ENCODE data around the gene REXO4.

DNA sequence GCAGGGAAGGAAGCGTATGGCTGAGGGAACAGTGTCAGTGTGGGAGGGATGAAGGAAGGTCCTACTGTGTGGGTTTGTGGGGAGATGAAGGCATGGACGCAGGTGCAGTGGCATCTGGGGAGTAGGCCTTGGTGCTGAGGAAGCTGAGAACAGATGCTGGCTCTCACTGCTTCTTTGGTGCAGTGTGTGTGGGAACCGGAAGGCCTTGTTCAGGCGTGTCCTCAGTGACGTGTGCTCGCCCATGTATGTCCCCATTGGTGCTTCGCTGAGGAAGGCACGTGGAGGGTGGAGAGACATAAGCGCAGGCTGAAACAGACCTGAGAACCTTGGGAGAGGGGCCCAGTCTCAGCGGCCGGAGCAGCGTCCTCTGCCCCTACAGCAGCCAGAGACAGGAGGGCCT, 23.1 kb upstream of the REXO4 start:
- TF ChIP-seq ZNF30 (CRISPR knock-in tag; IDR thresholded peaks at IDR 0.05) (no peak), ZNF335 (CRISPR knock-in tag; IDR thresholded peaks at IDR 0.05) (no peak), SP2 (CRISPR knock-in tag; IDR thresholded peaks at IDR 0.05) (no peak), POLR2A (IDR thresholded peaks at IDR 0.05; ENCODE audit: insufficient read depth in 1 of 2, low read depth in 2 of 2, low read length in 2 of 2) (no peak), HMG20A (CRISPR knock-in tag; IDR thresholded peaks at IDR 0.05; ENCODE audit: borderline replicate concordance) (no peak), EP300 (IDR thresholded peaks at IDR 0.05; ENCODE audit: low read depth in 2 of 2, low read length in 2 of 2) (no peak), EP300 (CRISPR knock-in tag; IDR thresholded peaks at IDR 0.05; ENCODE audit: borderline replicate concordance) (no peak), ZNF773 (CRISPR knock-in tag; IDR thresholded peaks at IDR 0.05; ENCODE audit: borderline replicate concordance) (no peak), ELF1 (CRISPR knock-in tag; IDR thresholded peaks at IDR 0.05) (no peak), TOE1 (CRISPR knock-in tag; IDR thresholded peaks at IDR 0.05) (no peak), MXI1 (IDR thresholded peaks at IDR 0.05; ENCODE audit: borderline replicate concordance, low read depth, low read length) (no peak), ZNF10 (CRISPR knock-in tag; IDR thresholded peaks at IDR 0.05; ENCODE audit: borderline replicate concordance, low read depth) (no peak)
- TF ChIP-seq, protein P1, sequence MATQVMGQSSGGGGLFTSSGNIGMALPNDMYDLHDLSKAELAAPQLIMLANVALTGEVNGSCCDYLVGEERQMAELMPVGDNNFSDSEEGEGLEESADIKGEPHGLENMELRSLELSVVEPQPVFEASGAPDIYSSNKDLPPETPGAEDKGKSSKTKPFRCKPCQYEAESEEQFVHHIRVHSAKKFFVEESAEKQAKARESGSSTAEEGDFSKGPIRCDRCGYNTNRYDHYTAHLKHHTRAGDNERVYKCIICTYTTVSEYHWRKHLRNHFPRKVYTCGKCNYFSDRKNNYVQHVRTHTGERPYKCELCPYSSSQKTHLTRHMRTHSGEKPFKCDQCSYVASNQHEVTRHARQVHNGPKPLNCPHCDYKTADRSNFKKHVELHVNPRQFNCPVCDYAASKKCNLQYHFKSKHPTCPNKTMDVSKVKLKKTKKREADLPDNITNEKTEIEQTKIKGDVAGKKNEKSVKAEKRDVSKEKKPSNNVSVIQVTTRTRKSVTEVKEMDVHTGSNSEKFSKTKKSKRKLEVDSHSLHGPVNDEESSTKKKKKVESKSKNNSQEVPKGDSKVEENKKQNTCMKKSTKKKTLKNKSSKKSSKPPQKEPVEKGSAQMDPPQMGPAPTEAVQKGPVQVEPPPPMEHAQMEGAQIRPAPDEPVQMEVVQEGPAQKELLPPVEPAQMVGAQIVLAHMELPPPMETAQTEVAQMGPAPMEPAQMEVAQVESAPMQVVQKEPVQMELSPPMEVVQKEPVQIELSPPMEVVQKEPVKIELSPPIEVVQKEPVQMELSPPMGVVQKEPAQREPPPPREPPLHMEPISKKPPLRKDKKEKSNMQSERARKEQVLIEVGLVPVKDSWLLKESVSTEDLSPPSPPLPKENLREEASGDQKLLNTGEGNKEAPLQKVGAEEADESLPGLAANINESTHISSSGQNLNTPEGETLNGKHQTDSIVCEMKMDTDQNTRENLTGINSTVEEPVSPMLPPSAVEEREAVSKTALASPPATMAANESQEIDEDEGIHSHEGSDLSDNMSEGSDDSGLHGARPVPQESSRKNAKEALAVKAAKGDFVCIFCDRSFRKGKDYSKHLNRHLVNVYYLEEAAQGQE (IDR thresholded peaks at IDR 0.05; ENCODE audit: borderline replicate concordance in 1 of 2, low read depth in 1 of 2, low read length in 2 of 2): no peak
